Right atrium auricular region (tissue), 2 donors: ENCODE data around the gene CCDC191. TPM values are rescaled to one million over a fixed set of nuclear protein-coding genes. Genes with fewer than 3 reads are reported as not detected.

Experiments used
- DNase-seq: peaks from one replicate; pipeline ENCODE4 v3.0.0-alpha.2; 2019; ENCODE audit warnings: low spot score
- H3K27ac ChIP-seq, 2 donors: fragments of 200-600 bp; sonication (generic); 1 replicate in 1 of 2; 2 replicates in 1 of 2; pipeline ENCODE4 v1.5.1; 2016 to 2019
- H3K27me3 ChIP-seq, 2 donors: fragments of 200-600 bp; sonication (generic); one replicate each; pipeline versions ENCODE4 v1.5.1 to v1.6.0; 2017 to 2019
- H3K36me3 ChIP-seq: fragments of 200-600 bp; sonication (generic); one replicate; pipeline ENCODE4 v1.5.1; 2016
- H3K4me1 ChIP-seq, 2 donors: fragments of 200-600 bp; sonication (generic); one replicate each; pipeline versions ENCODE4 v1.5.1 to v1.6.0; 2017 to 2019
- H3K4me3 ChIP-seq, 2 donors: fragments of 200-600 bp; sonication (generic); 1 replicate in 1 of 2; 2 replicates in 1 of 2; pipeline ENCODE4 v1.5.1; 2017 to 2019; ENCODE audit warnings: mild to moderate bottlenecking in 1 of 2, moderate library complexity in 1 of 2
- H3K9me3 ChIP-seq, 2 donors: fragments of 200-600 bp; sonication (generic); one replicate each; pipeline ENCODE4 v1.5.1; 2019
- total RNA-seq, 2 donors: library from RNA; depleted of rRNA; stranded (reverse); fragments of >200 nt; gene quantifications; one replicate each; pipeline ENCODE4 v1.1.0, GENCODE V29; 2016
- TF ChIP-seq, protein P1 (sequence below), 2 donors: fragments of 200-600 bp; sonication (generic); IDR thresholded peaks; one replicate each; pipeline ENCODE4 v1.5.1; 2019; ENCODE audit warnings: antibody characterized with exemption in 2 of 2

CCDC191 gene
- total RNA-seq, 2 donors from 2014 or later: 0.75 to 1.3 TPM

- Histone ChIP-seq H3K4me1 (peaks cover 0 to 3% of the 10 kb centered on the region in 2 donors), H3K4me3 (no peak overlapping the region), H3K27me3 (no peaks in the 10 kb centered on the region), H3K27ac (no peak overlapping the region), H3K36me3 (no peaks in the 10 kb centered on the region), H3K9me3 (no peaks in the 10 kb centered on the region)
- TF ChIP-seq, protein P1, sequence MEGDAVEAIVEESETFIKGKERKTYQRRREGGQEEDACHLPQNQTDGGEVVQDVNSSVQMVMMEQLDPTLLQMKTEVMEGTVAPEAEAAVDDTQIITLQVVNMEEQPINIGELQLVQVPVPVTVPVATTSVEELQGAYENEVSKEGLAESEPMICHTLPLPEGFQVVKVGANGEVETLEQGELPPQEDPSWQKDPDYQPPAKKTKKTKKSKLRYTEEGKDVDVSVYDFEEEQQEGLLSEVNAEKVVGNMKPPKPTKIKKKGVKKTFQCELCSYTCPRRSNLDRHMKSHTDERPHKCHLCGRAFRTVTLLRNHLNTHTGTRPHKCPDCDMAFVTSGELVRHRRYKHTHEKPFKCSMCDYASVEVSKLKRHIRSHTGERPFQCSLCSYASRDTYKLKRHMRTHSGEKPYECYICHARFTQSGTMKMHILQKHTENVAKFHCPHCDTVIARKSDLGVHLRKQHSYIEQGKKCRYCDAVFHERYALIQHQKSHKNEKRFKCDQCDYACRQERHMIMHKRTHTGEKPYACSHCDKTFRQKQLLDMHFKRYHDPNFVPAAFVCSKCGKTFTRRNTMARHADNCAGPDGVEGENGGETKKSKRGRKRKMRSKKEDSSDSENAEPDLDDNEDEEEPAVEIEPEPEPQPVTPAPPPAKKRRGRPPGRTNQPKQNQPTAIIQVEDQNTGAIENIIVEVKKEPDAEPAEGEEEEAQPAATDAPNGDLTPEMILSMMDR (IDR thresholded peaks at IDR 0.05): no peak
- no peak for DNase-seq
Observed at GRCh38 chr3:114052216-114052615, 4.1 kb downstream of the CCDC191 start.

GRCh38 chr3:114043205-114043604 is 13.1 kb downstream of the CCDC191 start:
- Histone ChIP-seq H3K9me3 (no peaks in the 10 kb centered on the region), H3K27ac (no peak overlapping the region), H3K27me3 (no peaks in the 10 kb centered on the region), H3K36me3 (no peaks in the 10 kb centered on the region), H3K4me1 (no peaks in the 10 kb centered on the region), H3K4me3 (no peak overlapping the region)
- no peak for DNase-seq
- TF ChIP-seq, protein P1 (IDR thresholded peaks at IDR 0.05): no peak

- Histone ChIP-seq H3K36me3 (peaks cover 3% of the 10 kb centered on the region), H3K27ac (no peak overlapping the region), H3K27me3 (no peaks in the 10 kb centered on the region), H3K4me1 (no peaks in the 10 kb centered on the region), H3K9me3 (no peaks in the 10 kb centered on the region), H3K4me3 (no peak overlapping the region)
- TF ChIP-seq, protein P1 (IDR thresholded peaks at IDR 0.05): no peak
- DNase-seq: no peak
Observed at GRCh38 chr3:114035896-114036295, 20.4 kb downstream of the CCDC191 start.

DNA sequence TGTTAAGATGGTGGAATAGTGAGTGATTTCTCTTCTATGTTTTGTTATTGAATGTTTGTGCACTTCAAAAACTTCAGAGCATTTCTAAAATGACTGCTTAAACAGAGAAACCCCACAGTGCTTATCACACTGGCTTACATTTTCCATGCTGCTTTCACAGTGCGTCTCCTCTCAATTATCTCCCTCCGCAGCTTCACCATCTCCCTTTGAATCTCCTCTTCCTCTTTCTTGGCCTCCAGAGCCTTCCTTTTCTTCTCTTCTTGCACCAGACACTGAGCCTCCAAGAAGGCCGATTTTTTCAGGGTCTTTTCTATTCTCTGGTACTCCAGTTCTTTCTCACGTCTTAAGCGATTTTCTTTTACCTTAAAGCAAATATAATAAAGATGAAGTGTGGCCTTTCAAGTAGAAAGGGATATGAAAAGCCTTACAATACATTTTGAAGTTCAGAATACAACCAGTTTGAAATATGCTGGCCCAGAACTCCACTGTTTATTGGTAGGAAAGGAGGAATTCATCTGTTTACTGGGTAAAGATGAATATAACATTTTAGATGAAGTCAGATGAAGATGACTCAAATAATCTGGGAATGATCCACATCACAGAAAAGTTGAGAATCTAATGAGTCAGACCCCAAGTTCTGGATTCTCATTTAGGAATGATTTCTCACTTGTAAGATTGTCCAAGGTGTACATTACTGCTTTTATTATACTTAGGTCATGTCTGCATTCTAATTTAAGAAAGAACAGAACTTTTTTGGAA is 21.4 kb downstream of the CCDC191 start:
- Histone ChIP-seq H3K27ac (no peak overlapping the region), H3K9me3 (no peaks in the 10 kb centered on the region), H3K27me3 (no peaks in the 10 kb centered on the region), H3K4me3 (no peak overlapping the region), H3K36me3 (peaks cover 3% of the 10 kb centered on the region), H3K4me1 (no peaks in the 10 kb centered on the region)
- TF ChIP-seq, protein P1 (IDR thresholded peaks at IDR 0.05): no peak
- DNase-seq: no peak

DNA sequence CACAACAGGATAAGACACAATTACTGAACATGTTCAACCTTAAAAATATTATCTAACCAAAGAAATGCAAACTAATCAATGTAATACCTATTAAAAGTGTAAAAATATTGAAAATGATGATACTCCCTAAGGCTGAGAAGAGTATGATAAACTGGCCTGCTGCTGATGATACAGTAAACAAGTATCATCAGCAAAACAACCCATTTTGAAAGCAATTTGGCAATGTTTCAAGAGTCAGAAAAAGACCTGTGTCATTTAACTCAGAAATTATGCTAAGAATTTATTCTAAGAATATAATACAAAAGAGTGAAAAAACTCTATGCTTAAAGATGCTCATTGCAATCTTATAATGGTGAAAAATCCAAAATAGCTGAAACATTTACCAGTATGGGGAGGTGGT is 22.1 kb downstream of the CCDC191 start:
- TF ChIP-seq, protein P1 (IDR thresholded peaks at IDR 0.05): no peak
- Histone ChIP-seq H3K27ac (no peak overlapping the region), H3K27me3 (no peaks in the 10 kb centered on the region), H3K9me3 (no peaks in the 10 kb centered on the region), H3K4me1 (no peaks in the 10 kb centered on the region), H3K4me3 (no peak overlapping the region), H3K36me3 (peaks cover 3% of the 10 kb centered on the region)
- DNase-seq: no peak

DNA sequence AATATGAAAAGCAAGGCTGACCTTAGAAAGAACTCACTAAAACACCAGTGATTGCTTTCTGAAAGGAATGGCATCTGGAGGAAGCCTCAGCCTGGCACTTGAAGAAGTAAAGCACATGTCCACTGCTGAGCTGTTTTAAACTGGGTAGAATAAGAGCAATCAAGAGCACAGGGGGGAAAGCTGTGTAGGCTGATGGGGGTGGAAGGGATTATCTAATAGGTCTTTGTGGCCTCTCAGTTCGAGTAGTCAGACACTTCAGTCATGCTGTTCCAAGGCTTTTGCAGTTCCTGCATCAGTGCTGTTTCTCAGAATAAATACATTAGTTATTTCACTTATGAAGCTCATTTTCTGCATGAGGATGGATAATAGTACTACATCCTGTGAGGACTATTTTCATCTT is 22.6 kb downstream of the CCDC191 start:
- DNase-seq: no peak
- TF ChIP-seq, protein P1 (IDR thresholded peaks at IDR 0.05): no peak
- Histone ChIP-seq H3K27me3 (no peaks in the 10 kb centered on the region), H3K4me3 (no peak overlapping the region), H3K4me1 (no peaks in the 10 kb centered on the region), H3K27ac (no peak overlapping the region), H3K9me3 (no peaks in the 10 kb centered on the region), H3K36me3 (peaks cover 3% of the 10 kb centered on the region)
